Natural killer cell (primary cell): Measurements from ENCODE around the gene TENT5A. TPM values are rescaled to one million over a fixed set of nuclear protein-coding genes. Genes with fewer than 3 reads are reported as not detected.
"Not testable (repeated sequence)": the region's sequence is repeated elsewhere in the genome, so short reads cannot be mapped to it uniquely, and the experiment has no call there.

ENCODE experiments used
- ATAC-seq, 3 donors: fragments of 150-1000 bp in 2 of 3; fragments of 200-7000 bp in 1 of 3; cut with Tn5 transposase; 1 replicate in 1 of 3; 2 replicates in 2 of 3; pipeline ENCODE4 v1.10.0; 2021; ENCODE audit warnings: mild to moderate bottlenecking in 2 of 3, moderate library complexity in 2 of 3
- DNase-seq, 2 donors: peaks; one replicate each; pipeline versions ENCODE4 v3.0.0 to v3.0.0-alpha.2; 2013 to 2021; ENCODE audit warnings: mixed read lengths in 1 of 2
- H3K27ac ChIP-seq: one replicate; pipeline ENCODE4 v1.5.1; 2013; ENCODE audit warnings: mild to moderate bottlenecking, low read length
- H3K27me3 ChIP-seq: one replicate; pipeline ENCODE4 v1.6.1; 2013; ENCODE audit warnings: low read length; ENCODE audit not compliant: control insufficient read depth, insufficient read depth
- H3K36me3 ChIP-seq: one replicate; pipeline ENCODE4 v1.6.1; 2013; ENCODE audit warnings: low read length; ENCODE audit not compliant: control insufficient read depth, insufficient read depth
- H3K4me1 ChIP-seq: one replicate; pipeline ENCODE4 v1.6.1; 2013; ENCODE audit warnings: low read length; ENCODE audit not compliant: control insufficient read depth, insufficient read depth
- H3K4me3 ChIP-seq: one replicate; pipeline ENCODE4 v1.5.1; 2013; ENCODE audit warnings: low read length
- H3K9me3 ChIP-seq: one replicate; pipeline ENCODE4 v1.6.1; 2013; ENCODE audit warnings: low read length; ENCODE audit not compliant: control insufficient read depth, insufficient read depth
- H3K27ac Mint-ChIP-seq, 2 donors: one replicate each; pipeline ENCODE4 v1.8.0; 2022; ENCODE audit warnings: mild to moderate bottlenecking in 2 of 2, mixed read lengths in 2 of 2, moderate library complexity in 1 of 2
- H3K27me3 Mint-ChIP-seq, 2 donors: one replicate each; pipeline ENCODE4 v1.8.0; 2022; ENCODE audit warnings: low read depth in 2 of 2, mixed read lengths in 2 of 2
- H3K36me3 Mint-ChIP-seq: one replicate; pipeline ENCODE4 v1.8.0; 2022; ENCODE audit warnings: mixed read lengths
- H3K4me1 Mint-ChIP-seq, 2 donors: one replicate each; pipeline ENCODE4 v1.8.0; 2022; ENCODE audit warnings: mixed read lengths in 2 of 2
- H3K4me3 Mint-ChIP-seq: one replicate; pipeline ENCODE4 v1.8.0; 2022; ENCODE audit warnings: mild to moderate bottlenecking, moderate library complexity, mixed read lengths
- H3K9me3 Mint-ChIP-seq, 2 donors: one replicate each; pipeline ENCODE4 v1.8.0; 2022; ENCODE audit warnings: mixed read lengths in 2 of 2
- CTCF ChIP-seq: fragments of 200-600 bp; IDR thresholded peaks from one replicate; pipeline ENCODE4 v1.8.0; 2022; ENCODE audit warnings: antibody characterized with exemption
- WGBS: methylation state at CpG from one replicate; pipeline ENCODE4 v1.1.7; 2013; ENCODE audit warnings: missing lambda C conversion rate; ENCODE audit not compliant: insufficient coverage; 5-methylcytosine and 5-hydroxymethylcytosine counted together
- intact Hi-C: fragments of 100-400 bp; cut with micrococcal nuclease; formaldehyde crosslinking; loops from one replicate; pipeline ENCODE4 v1.14.2; 2022
- total RNA-seq, 4 donors: library from RNA; stranded (reverse); fragments of 120-200 nt in 1 of 4; gene quantifications; one replicate each; pipeline versions ENCODE4 v1.2.3 to v1.2.4, GENCODE V29; 2013 to 2022

Gene TENT5A
- total RNA-seq, 3 donors from 2014 or later (not counting 1 experiment from before 2014, with no cell fraction given), result 22.9 to 23.8 (median 22.9) TPM

- no peak overlapping the region for H3K4me3 ChIP-seq
- no peak overlapping the region for H3K27ac ChIP-seq
- no peak for TF ChIP-seq CTCF
- H3K4me1 ChIP-seq, result no peaks in the 10 kb centered on the region
- no CpG with 5 or more reads among the region's 2 CpGs for WGBS
- H3K9me3 ChIP-seq, result no peaks in the 10 kb centered on the region
- no peak overlapping the region for H3K27ac Mint-ChIP-seq
- H3K27me3 Mint-ChIP-seq, result no peaks in the 10 kb centered on the region
- no peaks in the 10 kb centered on the region for H3K4me1 Mint-ChIP-seq
- peaks cover 0 to 2% of the 10 kb centered on the region in 2 donors for H3K9me3 Mint-ChIP-seq
- intact Hi-C loops, result no loop called here
- ATAC-seq, result no peak
- H3K36me3 Mint-ChIP-seq, result no peaks in the 10 kb centered on the region
- H3K27me3 ChIP-seq, result no peaks in the 10 kb centered on the region
- H3K4me3 Mint-ChIP-seq, result no peak overlapping the region
- DNase-seq, result no peak
- no peaks in the 10 kb centered on the region for H3K36me3 ChIP-seq
These were observed 31.4 kb upstream of the TENT5A start for GRCh38 chr6:81783893-81784292.

GRCh38 chr6:81781624-81782023 lies 29.1 kb upstream of the TENT5A start:
- no peak overlapping the region for H3K27ac ChIP-seq
- H3K4me1 ChIP-seq, result no peaks in the 10 kb centered on the region
- H3K36me3 ChIP-seq, result no peaks in the 10 kb centered on the region
- Mint-ChIP-seq H3K9me3 (peaks cover 0 to 2% of the 10 kb centered on the region in 2 donors), H3K4me1 (no peaks in the 10 kb centered on the region), H3K4me3 (no peak overlapping the region), H3K36me3 (no peaks in the 10 kb centered on the region), H3K27me3 (no peaks in the 10 kb centered on the region), H3K27ac (no peak overlapping the region)
- 100% methylated on average over 2 of the region's 2 CpGs for WGBS
- H3K9me3 ChIP-seq, result no peaks in the 10 kb centered on the region
- TF ChIP-seq CTCF, result no peak
- intact Hi-C loops, result no loop called here
- ATAC-seq, result no peak
- no peaks in the 10 kb centered on the region for H3K27me3 ChIP-seq
- no peak overlapping the region for H3K4me3 ChIP-seq
- DNase-seq, result no peak

GRCh38 chr6:81777586-81778268 lies 25.2 kb upstream of the TENT5A start:
- TF ChIP-seq CTCF, result no peak

GRCh38 chr6:81776219-81776618 lies 23.7 kb upstream of the TENT5A start:
- H3K27ac Mint-ChIP-seq, H3K27me3 Mint-ChIP-seq, intact Hi-C loops: not testable (repeated sequence)

More at GRCh38 chr6:81777586-81778268, 25.2 kb upstream of the TENT5A start:
- intact Hi-C loops, result no loop called here
- Mint-ChIP-seq H3K36me3 (no peaks in the 10 kb centered on the region), H3K27ac (no peak overlapping the region), H3K9me3 (peaks cover 0 to 2% of the 10 kb centered on the region in 2 donors), H3K27me3 (peaks cover 0 to 2% of the 10 kb centered on the region in 2 donors), H3K4me3 (no peak overlapping the region), H3K4me1 (no peaks in the 10 kb centered on the region)
- H3K27ac ChIP-seq, result no peak overlapping the region
- no peak for DNase-seq
- ATAC-seq, result no peak
- 100% methylated on average over 2 of the region's 2 CpGs for WGBS
- no peaks in the 10 kb centered on the region for H3K36me3 ChIP-seq
- H3K9me3 ChIP-seq, result no peaks in the 10 kb centered on the region
- no peak overlapping the region for H3K4me3 ChIP-seq
- H3K4me1 ChIP-seq, result no peaks in the 10 kb centered on the region
- no peaks in the 10 kb centered on the region for H3K27me3 ChIP-seq

More at GRCh38 chr6:81776219-81776618, 23.7 kb upstream of the TENT5A start:
- not testable (repeated sequence) for H3K4me1 Mint-ChIP-seq, H3K4me3 Mint-ChIP-seq, H3K36me3 Mint-ChIP-seq, DNase-seq, H3K4me1 ChIP-seq, H3K9me3 Mint-ChIP-seq, H3K27me3 ChIP-seq, H3K9me3 ChIP-seq, ATAC-seq, H3K4me3 ChIP-seq, H3K27ac ChIP-seq, H3K36me3 ChIP-seq
- 100% methylated on average over 2 of the region's 4 CpGs for WGBS
